ENCODE measurements around the gene THBS4. TPM values are rescaled to one million over a fixed set of nuclear protein-coding genes. Genes with fewer than 3 reads are reported as not detected.
"Not testable (repeated sequence)": the region's sequence is repeated elsewhere in the genome, so short reads cannot be mapped to it uniquely, and the experiment has no call there.

THBS4 gene
- total RNA-seq, 1 donor from 2014 or later, result 2.2 TPM

GRCh38 chr5:80076131-80077050 is 41.2 kb downstream of the THBS4 start:
- DNase-seq, result no peak

DNA sequence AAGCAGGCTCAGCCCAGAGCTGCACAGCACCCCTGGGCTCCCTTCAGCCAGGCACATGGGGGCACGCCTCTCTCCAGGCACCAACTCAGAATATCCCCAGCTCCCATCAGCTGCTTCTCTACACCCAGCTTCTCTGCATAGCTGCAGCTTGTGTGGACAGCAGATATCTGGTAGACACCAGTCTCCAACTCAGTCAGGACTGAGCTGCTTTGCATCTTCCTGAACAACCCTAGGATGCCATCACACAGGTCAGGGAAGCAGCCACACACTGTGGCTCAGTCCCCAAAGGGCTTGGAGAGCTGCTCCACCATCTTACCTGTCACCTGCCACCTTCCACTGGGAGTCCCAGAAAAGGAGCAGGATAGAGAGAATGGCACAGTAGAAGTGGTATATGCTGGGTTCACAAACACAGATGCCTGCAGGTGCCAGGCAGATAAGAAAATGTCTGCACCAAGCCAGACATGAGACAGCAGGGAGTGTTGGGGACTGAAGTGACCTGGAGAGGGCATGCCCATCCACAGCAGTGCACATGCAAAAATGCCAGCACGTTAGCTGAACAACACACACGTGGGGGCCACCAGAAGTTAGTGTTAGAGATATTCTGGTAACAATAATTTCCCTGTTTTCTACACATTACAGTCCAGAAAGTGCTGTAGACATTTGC is 42.0 kb downstream of the THBS4 start:
- DNase-seq, result no peak

- DNase-seq, result no peak
Measured at GRCh38 chr5:80078921-80079320, 43.8 kb downstream of the THBS4 start.

GRCh38 chr5:80082281-80082680 is 47.1 kb downstream of the THBS4 start:
- DNase-seq, result no peak

GRCh38 chr5:80082731-80083100 is 47.6 kb downstream of the THBS4 start:
- peak; percentile 64 for DNase-seq

DNA sequence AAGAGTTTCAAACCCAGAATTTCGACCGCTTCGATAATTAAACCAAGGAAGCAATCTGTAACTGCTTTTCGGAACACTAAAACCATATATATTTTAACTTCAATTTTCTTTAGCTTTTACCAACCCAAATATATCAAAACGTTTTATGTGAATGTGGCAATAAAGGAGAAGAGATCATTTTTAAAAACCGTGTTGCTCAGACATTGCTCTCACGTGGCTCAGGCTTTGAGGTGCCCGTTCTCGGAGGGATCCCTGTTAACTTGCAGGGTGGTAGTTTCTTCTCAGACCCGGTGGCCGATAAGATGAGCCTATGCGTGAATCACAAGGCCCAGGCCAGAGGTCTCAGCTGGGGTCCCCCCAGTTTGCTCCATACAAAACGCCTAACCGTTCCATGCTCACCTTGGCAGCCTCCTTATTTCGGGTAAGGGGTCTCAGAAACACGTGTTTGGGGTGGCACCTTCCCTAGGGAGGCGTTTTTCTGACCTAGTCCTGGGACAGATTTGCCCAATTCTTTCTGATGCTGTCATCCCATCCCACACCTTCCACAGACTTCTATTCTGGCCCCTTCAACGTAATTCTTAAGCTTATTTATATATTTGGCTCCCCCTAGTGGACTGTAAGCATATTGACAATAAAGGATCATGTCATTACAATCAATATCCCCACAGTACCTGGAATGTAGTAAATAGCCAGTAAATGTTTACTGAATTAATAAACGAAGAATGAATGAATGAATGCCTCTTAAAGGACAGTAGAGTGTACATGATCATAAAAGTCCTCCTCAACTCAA is 48.1 kb downstream of the THBS4 start:
- peak; percentile 13 for DNase-seq

GRCh38 chr5:80090884-80091166 is 55.7 kb downstream of the THBS4 start:
- no peak for DNase-seq

DNA sequence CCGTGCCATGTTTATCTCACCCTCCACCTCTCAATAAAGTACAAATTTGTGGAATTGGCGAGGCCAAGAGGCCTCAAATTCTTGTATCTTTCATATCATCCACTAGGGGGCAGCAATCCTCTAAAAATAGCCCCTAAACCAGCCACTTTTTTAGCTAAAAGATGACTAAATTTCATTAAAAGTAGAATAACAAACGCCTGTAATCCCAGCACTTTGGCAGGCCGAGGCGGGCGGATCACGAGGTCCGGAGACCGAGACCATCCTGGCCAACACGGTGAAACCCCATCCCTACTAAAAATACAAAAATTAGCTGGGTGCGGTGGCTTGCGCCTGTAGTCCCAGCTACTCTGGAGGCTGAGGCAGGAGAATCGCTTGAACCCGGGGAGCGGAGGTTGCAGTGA is 56.6 kb downstream of the THBS4 start:
- not testable (repeated sequence) for DNase-seq

DNA sequence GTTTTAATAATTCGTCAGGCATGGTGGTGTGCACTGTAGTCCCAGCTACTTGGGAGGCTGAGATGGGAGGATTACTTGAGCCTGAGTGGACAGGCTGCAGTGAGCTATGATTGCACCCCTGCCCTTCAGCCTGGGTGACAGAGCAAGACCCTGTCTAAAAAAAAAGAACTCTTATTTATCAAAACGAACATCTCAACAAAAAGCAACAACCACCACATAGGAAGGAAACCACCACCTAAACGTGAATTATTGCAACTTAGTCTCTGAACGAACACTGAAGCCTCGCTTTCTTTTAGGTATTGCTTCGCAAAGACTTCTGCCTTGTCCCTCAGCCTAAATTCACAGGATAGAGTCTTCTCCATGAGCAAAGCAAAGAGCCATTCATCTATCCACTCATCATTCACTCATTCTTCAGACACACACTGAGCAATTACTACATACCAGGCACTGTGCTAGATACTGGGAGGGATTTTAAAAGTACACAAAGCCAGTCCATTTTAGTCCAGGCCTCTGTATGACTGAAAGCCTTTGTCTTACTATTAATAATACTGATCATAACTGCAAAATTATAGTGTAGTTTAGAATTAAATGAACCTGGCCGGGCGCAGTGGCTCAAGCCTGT is 57.4 kb downstream of the THBS4 start:
- no peak for DNase-seq

DNA sequence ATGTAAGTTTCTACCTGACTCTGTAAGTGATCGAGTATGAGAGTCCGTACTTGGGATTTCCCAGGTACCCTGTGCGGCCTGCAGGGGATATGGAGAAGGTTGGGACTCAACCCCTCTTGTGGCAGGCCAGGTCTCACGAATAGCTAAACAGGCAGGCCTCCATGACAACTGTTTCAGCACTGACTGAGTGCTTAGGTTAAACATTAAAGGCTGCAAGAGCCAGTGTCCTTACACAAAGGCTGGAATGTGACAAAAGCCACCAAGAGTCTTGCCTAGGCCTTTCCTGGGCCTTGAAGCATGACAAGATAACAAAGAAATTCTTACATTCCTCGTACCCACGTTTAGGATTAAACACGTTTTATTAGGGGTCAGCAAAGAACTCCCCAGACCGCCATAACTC is 58.6 kb downstream of the THBS4 start:
- DNase-seq, result no peak

DNA sequence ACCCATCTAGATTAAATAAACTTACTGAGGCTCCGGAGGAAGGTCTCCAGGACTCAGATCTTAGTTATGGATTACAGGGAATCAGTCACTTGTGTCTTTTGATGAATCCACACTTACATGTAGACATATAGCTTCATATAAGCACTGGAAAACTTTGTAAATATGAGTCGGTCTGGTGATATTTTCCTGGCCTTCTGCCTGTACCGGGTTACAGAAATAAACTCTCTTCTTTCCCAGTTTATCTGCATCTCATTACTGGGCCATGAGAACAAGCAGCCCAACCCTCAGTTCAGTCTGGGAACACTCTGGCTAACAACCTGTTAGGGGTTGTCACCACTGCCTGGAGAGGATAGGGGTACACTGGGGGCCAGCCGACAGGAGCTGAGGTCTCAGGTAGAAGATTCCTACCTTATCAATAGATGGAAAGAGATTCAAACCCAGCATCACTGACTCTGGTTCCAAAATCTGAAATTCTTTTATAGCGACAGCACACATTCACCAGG is 59.1 kb downstream of the THBS4 start:
- no peak for DNase-seq

DNA sequence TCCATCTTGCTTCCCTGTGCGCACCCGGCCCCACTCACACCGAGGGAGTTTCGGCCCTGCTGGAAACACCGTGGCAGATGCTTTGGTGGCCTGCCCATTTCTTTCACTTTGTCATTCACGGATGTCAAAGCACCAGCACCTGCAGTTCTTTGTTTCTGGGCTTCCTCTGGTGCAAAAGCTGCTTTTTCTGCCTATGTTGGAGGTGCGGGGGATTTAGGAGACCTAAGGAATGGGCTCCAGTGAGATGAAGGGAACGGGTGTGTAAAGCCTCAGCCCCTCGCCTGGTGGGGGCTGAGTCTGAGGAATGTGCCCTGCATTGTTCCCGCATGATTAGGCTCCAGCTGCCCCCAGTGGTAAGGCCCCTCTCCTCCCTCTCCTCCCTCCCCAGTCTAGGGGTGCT is 62.3 kb downstream of the THBS4 start:
- no peak for DNase-seq

DNA sequence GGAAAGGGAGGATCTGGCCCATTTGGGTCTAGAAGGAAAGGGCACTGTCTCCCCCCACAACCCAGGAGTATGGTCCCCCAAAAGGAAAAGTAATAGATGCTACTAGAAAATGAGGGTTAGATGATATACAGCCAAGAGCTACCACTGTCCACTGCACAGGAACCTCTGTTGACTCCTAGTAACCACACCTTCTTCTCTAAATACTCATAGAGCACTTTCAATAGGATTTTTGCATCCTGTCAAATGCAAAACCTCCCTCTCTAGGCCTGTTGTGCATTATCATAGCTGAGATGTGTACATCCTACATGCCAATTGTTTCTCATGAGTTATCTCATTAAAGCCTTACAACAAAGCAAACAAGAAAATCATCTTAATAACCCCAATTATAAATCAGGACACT is 66.8 kb downstream of the THBS4 start:
- no peak for DNase-seq

DNA sequence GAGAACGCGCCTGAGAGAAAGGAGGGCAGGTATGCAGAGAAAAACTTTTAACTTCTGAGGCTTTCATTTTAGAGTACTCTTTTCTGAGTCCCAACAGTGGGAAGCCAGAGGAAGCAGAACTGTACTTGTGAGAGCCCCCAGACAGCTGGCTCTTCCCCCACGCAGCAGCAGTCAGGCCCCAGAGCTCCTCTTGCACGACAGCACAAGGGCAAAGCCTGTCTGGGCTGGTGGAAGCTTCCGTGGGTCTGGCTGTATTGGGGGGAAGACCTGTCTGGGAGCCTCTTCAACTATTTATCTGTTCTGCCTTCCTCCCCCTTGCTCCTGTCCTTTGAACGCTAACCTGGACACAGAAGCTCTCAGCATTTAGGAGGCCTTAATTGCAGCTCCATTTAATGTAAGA is 68.2 kb downstream of the THBS4 start:
- DNase-seq, result no peak

DNA sequence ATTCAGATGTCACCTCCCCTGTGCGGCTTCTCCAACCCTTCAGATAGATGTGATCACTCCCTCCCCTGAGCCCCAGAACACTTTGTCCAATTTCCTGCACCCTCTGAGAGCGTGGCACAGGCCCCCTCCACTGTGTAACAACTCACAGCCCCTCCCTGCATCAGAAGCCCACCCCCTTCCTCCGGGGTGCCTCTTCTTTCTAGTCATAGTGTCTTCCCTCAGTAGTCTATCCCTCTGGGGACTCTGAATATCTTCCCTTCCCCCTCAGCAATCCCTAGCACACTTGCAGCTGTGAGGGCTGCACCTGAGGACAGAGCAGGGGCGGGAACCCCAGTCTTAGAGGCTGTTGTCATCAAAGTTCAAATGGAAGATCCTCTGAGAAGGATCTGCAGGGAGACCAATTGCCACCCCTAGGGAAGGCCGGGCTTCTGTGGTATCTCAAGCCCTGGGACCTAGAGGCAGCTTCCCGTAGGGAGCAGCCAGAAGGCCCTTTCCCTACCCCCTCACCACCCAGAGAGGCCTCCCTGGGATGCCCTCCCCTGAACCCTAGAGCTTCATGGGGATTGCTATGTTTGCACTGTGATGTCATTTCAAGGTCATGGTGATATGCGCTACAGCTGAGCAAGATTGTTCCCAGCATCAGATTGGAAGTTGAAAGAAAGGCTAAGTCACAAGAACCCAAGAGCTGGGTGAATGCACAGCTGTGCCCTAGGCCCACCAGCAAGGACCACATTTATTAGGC is 70.7 kb downstream of the THBS4 start:
- no peak for DNase-seq

- DNase-seq, result no peak
Measured at GRCh38 chr5:80106916-80107315, 71.8 kb downstream of the THBS4 start.

DNA sequence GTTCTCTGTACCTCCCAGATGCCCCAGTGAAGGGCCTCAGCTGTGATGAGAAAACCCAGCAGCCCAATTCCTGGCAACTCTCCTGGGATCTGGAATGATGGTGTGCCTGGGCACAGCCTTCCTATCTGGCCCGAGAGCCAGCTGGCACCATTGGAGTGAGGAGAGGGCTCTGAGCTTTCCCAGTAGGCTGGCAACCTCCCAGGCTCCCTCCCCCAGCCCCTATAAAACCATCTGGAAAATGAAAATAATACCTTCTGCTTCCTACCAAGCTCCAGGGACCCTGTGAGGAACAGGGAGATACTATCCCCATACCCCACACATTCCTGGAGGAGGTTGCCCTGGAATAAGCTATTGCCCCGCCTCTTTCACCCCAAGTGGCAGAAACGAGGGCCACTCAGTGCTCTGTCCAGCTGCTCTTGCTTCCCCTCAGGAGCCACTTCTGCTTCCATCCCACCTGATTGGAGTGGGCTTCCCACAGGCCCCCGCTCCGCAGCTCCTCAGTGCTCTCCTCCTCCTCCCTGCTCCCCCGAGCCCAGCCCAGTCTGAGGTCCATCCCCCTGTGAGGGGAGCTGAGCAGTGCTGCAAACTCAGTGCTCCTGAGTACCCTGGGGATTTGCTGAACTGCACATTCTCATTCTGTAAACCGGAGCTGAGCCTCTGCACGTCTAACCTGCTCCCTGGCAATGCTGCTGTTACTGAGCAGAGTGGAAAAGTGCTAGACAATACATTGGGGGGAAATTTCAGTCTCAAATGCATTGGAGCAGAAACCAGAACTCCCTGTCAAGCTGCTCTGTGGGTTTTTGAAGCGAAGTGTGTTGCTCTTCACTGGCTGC is 74.7 kb downstream of the THBS4 start:
- no peak for DNase-seq

DNA sequence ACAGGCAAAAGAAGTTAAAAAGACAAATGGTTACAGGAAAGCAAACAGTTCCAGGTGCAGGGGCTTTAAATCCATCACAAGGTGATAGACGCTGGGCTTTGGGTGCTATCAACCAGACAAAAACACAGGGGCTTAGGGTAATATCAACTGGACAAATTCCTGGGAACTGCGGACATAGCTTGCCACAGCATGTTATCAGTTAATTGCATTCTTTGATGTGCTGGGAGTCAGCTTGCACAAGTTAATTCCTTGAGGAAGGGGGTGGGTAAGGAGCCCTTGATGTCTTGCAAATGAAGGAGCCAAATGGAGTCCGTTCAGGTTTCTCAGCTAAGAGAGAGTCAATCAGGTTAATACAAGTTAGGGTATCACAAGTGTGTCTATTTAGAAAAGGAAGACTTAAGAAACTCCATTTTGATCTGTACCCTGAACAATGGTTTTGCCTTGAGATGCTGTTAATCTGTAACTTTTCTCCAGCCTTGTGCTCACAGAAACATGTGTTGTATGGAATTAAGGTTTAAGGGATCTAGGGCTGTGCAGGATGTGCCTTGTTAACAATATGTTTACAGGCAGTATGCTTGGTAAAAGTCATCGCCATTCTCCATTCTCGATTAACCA is 76.3 kb downstream of the THBS4 start:
- DNase-seq, result not testable (repeated sequence)

GRCh38 chr5:80114860-80115259 is 79.7 kb downstream of the THBS4 start:
- no peak for DNase-seq

DNA sequence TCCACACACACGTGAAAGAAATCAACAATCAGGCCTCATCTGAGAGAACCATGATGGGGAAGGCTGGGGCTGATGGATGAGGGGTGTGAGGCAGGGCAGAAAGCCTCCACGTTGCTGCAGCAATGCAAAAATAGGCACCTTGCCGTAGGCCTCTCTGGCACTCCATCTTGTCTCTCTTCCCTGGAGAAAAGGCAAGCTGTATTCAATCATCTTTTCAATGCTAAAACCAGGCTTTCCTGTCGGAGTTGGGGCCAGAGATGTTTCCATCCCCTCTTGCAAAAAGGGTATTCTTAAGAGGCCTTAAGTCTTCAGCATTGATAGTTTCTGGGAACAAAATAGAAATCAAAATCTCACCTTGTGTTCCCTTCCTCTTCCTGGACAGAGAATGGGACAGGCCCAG is 80.9 kb downstream of the THBS4 start:
- no peak for DNase-seq
